Upper lobe of right lung (tissue), 1 donor: ENCODE measurements around the gene MCTP1. TPM values are rescaled to one million over a fixed set of nuclear protein-coding genes. Genes with fewer than 3 reads are reported as not detected.

Source experiments
- ATAC-seq: fragments of 200-7000 bp; cut with Tn5 transposase; one replicate; pipeline ENCODE4 v1.9.1; 2020; ENCODE audit warnings: mild to moderate bottlenecking, moderate library complexity
- DNase-seq: peaks from one replicate; pipeline ENCODE4 v3.0.0-alpha.2; 2020
- H3K27ac ChIP-seq: fragments of 200-600 bp; one replicate; pipeline ENCODE4 v1.8.0; 2022
- H3K27me3 ChIP-seq: fragments of 200-600 bp; one replicate; pipeline ENCODE4 v1.8.0; 2022; ENCODE audit warnings: mild to moderate bottlenecking
- H3K36me3 ChIP-seq: fragments of 200-600 bp; one replicate; pipeline ENCODE4 v1.8.0; 2022
- H3K4me1 ChIP-seq: fragments of 200-600 bp; one replicate; pipeline ENCODE4 v1.8.0; 2022
- H3K4me3 ChIP-seq: fragments of 200-600 bp; one replicate; pipeline ENCODE4 v1.8.0; 2022; ENCODE audit warnings: mild to moderate bottlenecking
- H3K9me3 ChIP-seq: fragments of 200-600 bp; one replicate; pipeline ENCODE4 v1.8.0; 2022
- CTCF ChIP-seq: fragments of 200-600 bp; IDR thresholded peaks from one replicate; pipeline ENCODE4 v1.8.0; 2022; ENCODE audit warnings: antibody characterized with exemption
- intact Hi-C: fragments of 100-400 bp; cut with DNase I; formaldehyde crosslinking; loops from one replicate; pipeline ENCODE4 v1.11.0; 2022
- total RNA-seq: library from RNA; stranded (reverse); fragmentation: NEBNext Ultra II Directional; extraction: Animal tissue kit (Norgen Biotek cat#: 25700); gene quantifications from one replicate; pipeline ENCODE4 v1.2.1, GENCODE V29; 2021
- donor health status: DM: no; HTN: yes; CAD: no; lungs with severe emphysema.

MCTP1 gene
- total RNA-seq, 1 donor from 2014 or later, result 40.7 TPM

GRCh38 chr5:95272316-95272929, 12.5 kb downstream of the MCTP1 start:
- H3K4me1 ChIP-seq, result no peaks in the 10 kb centered on the region
- DNase-seq, result no peak

GRCh38 chr5:95262933-95263660, 21.8 kb downstream of the MCTP1 start:
- no peaks in the 10 kb centered on the region for H3K27me3 ChIP-seq
- no peaks in the 10 kb centered on the region for H3K9me3 ChIP-seq
- no peak for ATAC-seq
- no peak overlapping the region for H3K27ac ChIP-seq
- H3K36me3 ChIP-seq, result no peaks in the 10 kb centered on the region
- H3K4me3 ChIP-seq, result no peak overlapping the region
- no peak for TF ChIP-seq CTCF
- intact Hi-C loops, result no loop called here
- DNase-seq, result no peak
- no peaks in the 10 kb centered on the region for H3K4me1 ChIP-seq

More at GRCh38 chr5:95272316-95272929, 12.5 kb downstream of the MCTP1 start:
- TF ChIP-seq CTCF, result no peak
- H3K4me3 ChIP-seq, result no peak overlapping the region
- H3K9me3 ChIP-seq, result no peaks in the 10 kb centered on the region
- no peaks in the 10 kb centered on the region for H3K36me3 ChIP-seq
- no peak for ATAC-seq
- intact Hi-C loops, result no loop called here
- no peaks in the 10 kb centered on the region for H3K27me3 ChIP-seq
- H3K27ac ChIP-seq, result no peak overlapping the region

- no peak overlapping the region for H3K27ac ChIP-seq
- ATAC-seq (peak; percentile 86), DNase-seq (no peak)
- no peaks in the 10 kb centered on the region for H3K27me3 ChIP-seq
- no peaks in the 10 kb centered on the region for H3K9me3 ChIP-seq
- peak; percentile 43 for TF ChIP-seq CTCF
- no peaks in the 10 kb centered on the region for H3K36me3 ChIP-seq
- no peak overlapping the region for H3K4me3 ChIP-seq
- H3K4me1 ChIP-seq, result no peaks in the 10 kb centered on the region
- intact Hi-C loops, result no loop called here
These were observed 23.3 kb downstream of the MCTP1 start for GRCh38 chr5:95261437-95262175.

- intact Hi-C loops, result no loop called here
- Histone ChIP-seq H3K27ac (no peak overlapping the region), H3K9me3 (no peaks in the 10 kb centered on the region), H3K4me3 (no peak overlapping the region), H3K36me3 (no peaks in the 10 kb centered on the region), H3K27me3 (no peaks in the 10 kb centered on the region), H3K4me1 (no peaks in the 10 kb centered on the region)
- ATAC-seq (no peak), DNase-seq (no peak)
- no peak for TF ChIP-seq CTCF
These were observed 27.9 kb downstream of the MCTP1 start for GRCh38 chr5:95256991-95257390.

GRCh38 chr5:95256446-95256845, 28.4 kb downstream of the MCTP1 start:
- H3K27me3 ChIP-seq, result no peaks in the 10 kb centered on the region
- H3K27ac ChIP-seq, result no peak overlapping the region
- DNase-seq (no peak), ATAC-seq (no peak)
- no peaks in the 10 kb centered on the region for H3K9me3 ChIP-seq
- intact Hi-C loops, result no loop called here
- no peak for TF ChIP-seq CTCF
- no peaks in the 10 kb centered on the region for H3K36me3 ChIP-seq
- no peaks in the 10 kb centered on the region for H3K4me1 ChIP-seq
- no peak overlapping the region for H3K4me3 ChIP-seq
